NT2/D1 (cell line): ENCODE results near the gene NR2C2AP.

ENCODE experiments used
- SUZ12 ChIP-seq: IDR thresholded peaks from 2 replicates; pipeline ENCODE4 v1.6.1; 2011; ENCODE audit not compliant: insufficient read length, insufficient read depth; ENCODE audit errors: extremely low read depth
- YY1 ChIP-seq: IDR thresholded peaks from 2 replicates; pipeline ENCODE4 v1.6.1; 2011; ENCODE audit not compliant: insufficient read length, insufficient read depth
- ZNF274 ChIP-seq: IDR thresholded peaks from 2 replicates; pipeline ENCODE4 v1.6.1; 2011; ENCODE audit warnings: mild to moderate bottlenecking, low read depth, low read length

GRCh38 chr19:19207637-19208572 lies 4.7 kb upstream of the NR2C2AP start:
- TF ChIP-seq YY1, result no peak
- TF ChIP-seq ZNF274, result no peak
- TF ChIP-seq SUZ12, result no peak
